Measurements from ENCODE around the gene SAMD5.
A peak's percentile ranks its signal among the peaks of the same experiment; 100 is the strongest.

Gene SAMD5

GRCh38 chr6:147508042-147508865 lies at the start of gene SAMD5:
Gene SAMD5 (plus strand): TSS chr6:147508690. CDS start chr6:147508929, 239 bp downstream.
- DNase-seq: peak in 1 of 2 donors; percentile 53

GRCh38 chr6:147459780-147460179 lies 48.7 kb upstream of the SAMD5 start:
- DNase-seq: no peak

GRCh38 chr6:147463651-147464050 lies 44.8 kb upstream of the SAMD5 start:
- DNase-seq: no peak

GRCh38 chr6:147467428-147467827 lies 41.1 kb upstream of the SAMD5 start:
- no peak for DNase-seq

- DNase-seq: no peak
Measured at GRCh38 chr6:147467886-147468285, 40.6 kb upstream of the SAMD5 start.

GRCh38 chr6:147468634-147469033 lies 39.9 kb upstream of the SAMD5 start:
- DNase-seq: no peak

- DNase-seq: no peak
Measured at GRCh38 chr6:147479857-147480256, 28.6 kb upstream of the SAMD5 start.

GRCh38 chr6:147486683-147487082 lies 21.8 kb upstream of the SAMD5 start:
- DNase-seq: no peak

- no peak for DNase-seq
Measured at GRCh38 chr6:147497472-147497871, 11.0 kb upstream of the SAMD5 start.

- DNase-seq: no peak
Measured at GRCh38 chr6:147503587-147503986, 4.9 kb upstream of the SAMD5 start.

GRCh38 chr6:147504848-147505247 lies 3.6 kb upstream of the SAMD5 start:
- no peak for DNase-seq

- peak; percentile 50 to 77 for DNase-seq
Measured at GRCh38 chr6:147506704-147507114, 1.8 kb upstream of the SAMD5 start.

GRCh38 chr6:147507162-147508041 lies 1.1 kb upstream of the SAMD5 start:
- DNase-seq: peak in 1 of 2 donors; percentile 8

GRCh38 chr6:147508866-147509608 lies 547 bp downstream of the SAMD5 start:
- DNase-seq: peak in 1 of 2 donors; percentile 10

GRCh38 chr6:147509891-147510290 lies 1.4 kb downstream of the SAMD5 start:
- DNase-seq: no peak

GRCh38 chr6:147510929-147511590 lies 2.6 kb downstream of the SAMD5 start:
- no peak for DNase-seq

GRCh38 chr6:147514831-147515230 lies 6.3 kb downstream of the SAMD5 start:
- no peak for DNase-seq

- DNase-seq: no peak
Measured at GRCh38 chr6:147515327-147515726, 6.8 kb downstream of the SAMD5 start.

GRCh38 chr6:147522597-147522996 lies 14.1 kb downstream of the SAMD5 start:
- no peak for DNase-seq

- DNase-seq: no peak
Measured at GRCh38 chr6:147525519-147526209, 17.2 kb downstream of the SAMD5 start.

GRCh38 chr6:147527197-147527596 lies 18.7 kb downstream of the SAMD5 start:
- DNase-seq: no peak

Data from stimulated activated CD4-positive, alpha-beta T cell treated with anti-CD3 and anti-CD28 coated beads, Interleukin-2, amount 100 ng/mL, for 24 hours (primary cell).